HepG2 (cell line): Measurements from ENCODE around the gene GLTPD2. TPM values are rescaled to one million over a fixed set of nuclear protein-coding genes. Genes with fewer than 3 reads are reported as not detected.

Source experiments
- PAWR ChIP-seq: sonication (generic); formaldehyde crosslinking; IDR thresholded peaks from 2 replicates; pipeline ENCODE4 v1.4.0; 2020; ENCODE audit warnings: missing genetic modification reagents, mild to moderate bottlenecking, borderline replicate concordance
- SSRP1 ChIP-seq: IDR thresholded peaks from 2 replicates; pipeline ENCODE4 v1.6.1; 2016; ENCODE audit warnings: control low read depth
- TCF12 ChIP-seq, 2 experiments: fragments of 450-650 bp in 1 of 2; sonication (generic) in 1 of 2; formaldehyde crosslinking in 1 of 2; IDR thresholded peaks; 2 replicates each; pipeline versions ENCODE4 v1.6.1 to v1.8.0; 2017 to 2022; ENCODE audit warnings: antibody characterized with exemption in 1 of 2, mild to moderate bottlenecking in 1 of 2, missing genetic modification reagents in 1 of 2, moderate library complexity in 1 of 2
- XRCC5 ChIP-seq: fragments of 200-400 bp; formaldehyde crosslinking; optimal IDR thresholded peaks from 2 replicates; pipeline ENCODE3; 2017; ENCODE audit warnings: mild to moderate bottlenecking, low read length
- ZBTB3 ChIP-seq: sonication (generic); formaldehyde crosslinking; IDR thresholded peaks from 2 replicates; pipeline ENCODE4 v1.4.0; 2020; ENCODE audit warnings: low read depth, mild to moderate bottlenecking, moderate library complexity, missing genetic modification reagents, borderline replicate concordance
- ZNF33B ChIP-seq: sonication (generic); formaldehyde crosslinking; IDR thresholded peaks from 2 replicates; pipeline ENCODE4 v1.5.1; 2020; ENCODE audit warnings: mild to moderate bottlenecking, missing genetic modification reagents
- ZNF644 ChIP-seq: IDR thresholded peaks from 2 replicates; pipeline ENCODE4 v1.6.1; 2016; ENCODE audit warnings: low read depth
- ZNF713 ChIP-seq: sonication (generic); formaldehyde crosslinking; IDR thresholded peaks from 2 replicates; pipeline ENCODE4 v1.4.0; 2020; ENCODE audit warnings: mild to moderate bottlenecking, missing genetic modification reagents
- ZSCAN20 ChIP-seq: sonication (generic); formaldehyde crosslinking; IDR thresholded peaks from 2 replicates; pipeline ENCODE4 v1.4.0; 2020; ENCODE audit warnings: missing genetic modification reagents, mild to moderate bottlenecking, borderline replicate concordance
- polyA plus RNA-seq, 8 experiments: library from polyadenylated mRNA; depleted of rRNA in 3 of 8; stranded (reverse) in 7 of 8; unstranded in 1 of 8; fragments of >200 nt; fragmentation: Illumina TruSeq in 4 of 8; extraction: Trizol in 4 of 8; gene quantifications; 2 replicates each; pipeline versions ENCODE4 v1.2.1 to v1.2.3, GENCODE V29; 2011 to 2016; ENCODE audit warnings: low read depth in 4 of 8, missing spikeins in 1 of 8, mixed read lengths in 1 of 8; ENCODE audit not compliant: insufficient read depth in 1 of 8
- total RNA-seq, 5 experiments: library from RNA; depleted of rRNA; stranded (reverse); fragments of >200 nt; fragmentation: Illumina TruSeq; extraction: Trizol; gene quantifications; 2 replicates each; pipeline ENCODE4 v1.2.3, GENCODE V29; 2016; ENCODE audit warnings: low read depth in 1 of 5
- TF ChIP-seq, protein P1 (sequence below): sonication (generic); formaldehyde crosslinking; IDR thresholded peaks from 2 replicates; pipeline ENCODE4 v1.4.0; 2020; ENCODE audit warnings: mild to moderate bottlenecking, low read depth, missing genetic modification reagents
- TF ChIP-seq, protein P2 (sequence below), 2 experiments: sonication (generic) in 1 of 2; formaldehyde crosslinking in 1 of 2; IDR thresholded peaks; 2 replicates each; pipeline versions ENCODE4 v1.4.0 to v1.6.1; 2018 to 2020; ENCODE audit warnings: missing genetic modification reagents in 2 of 2, borderline replicate concordance in 1 of 2, low read depth in 1 of 2, mild to moderate bottlenecking in 1 of 2, missing biosample characterization in 1 of 2
- TF ChIP-seq, protein P3 (sequence below): sonication (generic); formaldehyde crosslinking; IDR thresholded peaks from 2 replicates; pipeline ENCODE4 v1.8.1; 2023; ENCODE audit warnings: missing genetic modification reagents, mild to moderate bottlenecking, borderline replicate concordance
- TF ChIP-seq, protein P4 (sequence below): sonication (generic); formaldehyde crosslinking; IDR thresholded peaks from 2 replicates; pipeline ENCODE4 v1.9.0; 2021; ENCODE audit warnings: missing genetic modification reagents, borderline replicate concordance
- TF ChIP-seq, protein P5 (sequence below): fragments of 450-650 bp; IDR thresholded peaks from 2 replicates; pipeline ENCODE4 v1.6.1; 2017
- TF ChIP-seq, protein P6 (sequence below): sonication (generic); formaldehyde crosslinking; IDR thresholded peaks from 2 replicates; pipeline ENCODE4 v1.4.0; 2020; ENCODE audit warnings: low read depth, mild to moderate bottlenecking, missing genetic modification reagents
- TF ChIP-seq, protein P7 (sequence below): sonication (generic); formaldehyde crosslinking; IDR thresholded peaks from 2 replicates; pipeline ENCODE4 v1.9.0; 2021; ENCODE audit warnings: missing genetic modification reagents, borderline replicate concordance

Gene GLTPD2
- total and polyA plus RNA-seq, 2 of the 13 experiments (the other 11 are each of a cell fraction or from before 2014, with no cell fraction given), result 7.5 to 12.9 TPM

DNA sequence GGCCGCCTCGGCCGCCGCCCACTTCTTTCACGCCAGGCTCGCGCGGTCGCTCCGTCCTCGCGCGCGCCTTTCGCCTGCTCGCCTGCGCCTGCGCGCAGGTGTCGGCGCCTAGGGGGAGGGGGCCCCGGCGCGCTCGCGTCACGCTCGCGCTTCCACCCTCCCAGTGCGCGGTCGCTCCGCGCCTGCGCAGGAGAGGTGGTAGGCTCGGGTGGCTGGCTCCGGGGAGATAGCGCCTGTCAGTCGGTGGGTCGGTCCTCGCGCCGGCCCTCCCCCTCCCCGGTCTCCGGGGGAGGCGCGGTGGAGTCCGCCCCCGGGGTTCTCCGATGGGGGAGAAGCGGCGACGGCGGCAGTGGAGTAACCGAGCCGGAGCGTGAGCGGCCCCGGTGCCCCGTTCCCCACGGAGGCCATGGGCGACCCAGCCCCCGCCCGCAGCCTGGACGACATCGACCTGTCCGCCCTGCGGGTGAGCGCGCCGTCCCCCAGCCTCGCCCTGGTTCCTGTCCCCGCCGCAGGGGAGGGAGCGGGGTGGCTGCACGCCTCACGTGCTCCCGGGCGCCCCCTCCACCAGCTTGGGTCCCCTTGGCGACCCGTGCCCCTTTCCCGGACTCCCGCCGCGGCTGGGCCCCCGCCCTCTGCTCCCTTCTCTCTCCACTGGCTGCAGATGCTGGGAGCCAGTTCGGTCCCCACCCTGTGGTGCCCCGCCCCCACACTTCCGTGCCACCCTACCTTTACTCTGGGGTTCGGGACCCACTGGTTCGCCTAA is 44.6 kb downstream of the GLTPD2 start, which contains the start of gene MINK1 (continued):
- TF ChIP-seq, protein P1, sequence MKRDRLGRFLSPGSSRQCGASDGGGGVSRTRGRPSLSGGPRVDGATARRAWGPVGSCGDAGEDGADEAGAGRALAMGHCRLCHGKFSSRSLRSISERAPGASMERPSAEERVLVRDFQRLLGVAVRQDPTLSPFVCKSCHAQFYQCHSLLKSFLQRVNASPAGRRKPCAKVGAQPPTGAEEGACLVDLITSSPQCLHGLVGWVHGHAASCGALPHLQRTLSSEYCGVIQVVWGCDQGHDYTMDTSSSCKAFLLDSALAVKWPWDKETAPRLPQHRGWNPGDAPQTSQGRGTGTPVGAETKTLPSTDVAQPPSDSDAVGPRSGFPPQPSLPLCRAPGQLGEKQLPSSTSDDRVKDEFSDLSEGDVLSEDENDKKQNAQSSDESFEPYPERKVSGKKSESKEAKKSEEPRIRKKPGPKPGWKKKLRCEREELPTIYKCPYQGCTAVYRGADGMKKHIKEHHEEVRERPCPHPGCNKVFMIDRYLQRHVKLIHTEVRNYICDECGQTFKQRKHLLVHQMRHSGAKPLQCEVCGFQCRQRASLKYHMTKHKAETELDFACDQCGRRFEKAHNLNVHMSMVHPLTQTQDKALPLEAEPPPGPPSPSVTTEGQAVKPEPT (CRISPR knock-in tag), result no peak
- TF ChIP-seq, protein P2, sequence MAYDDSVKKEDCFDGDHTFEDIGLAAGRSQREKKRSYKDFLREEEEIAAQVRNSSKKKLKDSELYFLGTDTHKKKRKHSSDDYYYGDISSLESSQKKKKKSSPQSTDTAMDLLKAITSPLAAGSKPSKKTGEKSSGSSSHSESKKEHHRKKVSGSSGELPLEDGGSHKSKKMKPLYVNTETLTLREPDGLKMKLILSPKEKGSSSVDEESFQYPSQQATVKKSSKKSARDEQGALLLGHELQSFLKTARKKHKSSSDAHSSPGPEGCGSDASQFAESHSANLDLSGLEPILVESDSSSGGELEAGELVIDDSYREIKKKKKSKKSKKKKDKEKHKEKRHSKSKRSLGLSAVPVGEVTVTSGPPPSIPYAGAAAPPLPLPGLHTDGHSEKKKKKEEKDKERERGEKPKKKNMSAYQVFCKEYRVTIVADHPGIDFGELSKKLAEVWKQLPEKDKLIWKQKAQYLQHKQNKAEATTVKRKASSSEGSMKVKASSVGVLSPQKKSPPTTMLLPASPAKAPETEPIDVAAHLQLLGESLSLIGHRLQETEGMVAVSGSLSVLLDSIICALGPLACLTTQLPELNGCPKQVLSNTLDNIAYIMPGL (CRISPR knock-in tag; IDR thresholded peaks at IDR 0.05; ENCODE audit: borderline replicate concordance in 1 of 2, low read depth in 1 of 2), result peak; percentile 71 to 74
- TF ChIP-seq ZBTB3 (CRISPR knock-in tag) (no peak), ZNF644 (CRISPR knock-in tag) (no peak), TCF12 (IDR thresholded peaks at IDR 0.05) (no peak), TCF12 (CRISPR knock-in tag; IDR thresholded peaks at IDR 0.05) (no peak), XRCC5 (no peak), ZSCAN20 (CRISPR knock-in tag) (0 out of 2 replicates have a peak, but pooled peaks have one; percentile 42), ZNF33B (CRISPR knock-in tag) (0 out of 2 replicates have a peak, but pooled peaks have one; percentile 23), SSRP1 (CRISPR knock-in tag) (no peak), PAWR (CRISPR knock-in tag) (0 out of 2 replicates have a peak, but pooled peaks have one; percentile 59), ZNF713 (CRISPR knock-in tag) (no peak)
- TF ChIP-seq, protein P3, sequence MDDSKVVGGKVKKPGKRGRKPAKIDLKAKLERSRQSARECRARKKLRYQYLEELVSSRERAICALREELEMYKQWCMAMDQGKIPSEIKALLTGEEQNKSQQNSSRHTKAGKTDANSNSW, result no peak
- TF ChIP-seq, protein P4, sequence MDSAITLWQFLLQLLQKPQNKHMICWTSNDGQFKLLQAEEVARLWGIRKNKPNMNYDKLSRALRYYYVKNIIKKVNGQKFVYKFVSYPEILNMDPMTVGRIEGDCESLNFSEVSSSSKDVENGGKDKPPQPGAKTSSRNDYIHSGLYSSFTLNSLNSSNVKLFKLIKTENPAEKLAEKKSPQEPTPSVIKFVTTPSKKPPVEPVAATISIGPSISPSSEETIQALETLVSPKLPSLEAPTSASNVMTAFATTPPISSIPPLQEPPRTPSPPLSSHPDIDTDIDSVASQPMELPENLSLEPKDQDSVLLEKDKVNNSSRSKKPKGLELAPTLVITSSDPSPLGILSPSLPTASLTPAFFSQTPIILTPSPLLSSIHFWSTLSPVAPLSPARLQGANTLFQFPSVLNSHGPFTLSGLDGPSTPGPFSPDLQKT, result no peak
- TF ChIP-seq, protein P5, sequence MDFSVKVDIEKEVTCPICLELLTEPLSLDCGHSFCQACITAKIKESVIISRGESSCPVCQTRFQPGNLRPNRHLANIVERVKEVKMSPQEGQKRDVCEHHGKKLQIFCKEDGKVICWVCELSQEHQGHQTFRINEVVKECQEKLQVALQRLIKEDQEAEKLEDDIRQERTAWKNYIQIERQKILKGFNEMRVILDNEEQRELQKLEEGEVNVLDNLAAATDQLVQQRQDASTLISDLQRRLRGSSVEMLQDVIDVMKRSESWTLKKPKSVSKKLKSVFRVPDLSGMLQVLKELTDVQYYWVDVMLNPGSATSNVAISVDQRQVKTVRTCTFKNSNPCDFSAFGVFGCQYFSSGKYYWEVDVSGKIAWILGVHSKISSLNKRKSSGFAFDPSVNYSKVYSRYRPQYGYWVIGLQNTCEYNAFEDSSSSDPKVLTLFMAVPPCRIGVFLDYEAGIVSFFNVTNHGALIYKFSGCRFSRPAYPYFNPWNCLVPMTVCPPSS, result no peak
- TF ChIP-seq, protein P6, sequence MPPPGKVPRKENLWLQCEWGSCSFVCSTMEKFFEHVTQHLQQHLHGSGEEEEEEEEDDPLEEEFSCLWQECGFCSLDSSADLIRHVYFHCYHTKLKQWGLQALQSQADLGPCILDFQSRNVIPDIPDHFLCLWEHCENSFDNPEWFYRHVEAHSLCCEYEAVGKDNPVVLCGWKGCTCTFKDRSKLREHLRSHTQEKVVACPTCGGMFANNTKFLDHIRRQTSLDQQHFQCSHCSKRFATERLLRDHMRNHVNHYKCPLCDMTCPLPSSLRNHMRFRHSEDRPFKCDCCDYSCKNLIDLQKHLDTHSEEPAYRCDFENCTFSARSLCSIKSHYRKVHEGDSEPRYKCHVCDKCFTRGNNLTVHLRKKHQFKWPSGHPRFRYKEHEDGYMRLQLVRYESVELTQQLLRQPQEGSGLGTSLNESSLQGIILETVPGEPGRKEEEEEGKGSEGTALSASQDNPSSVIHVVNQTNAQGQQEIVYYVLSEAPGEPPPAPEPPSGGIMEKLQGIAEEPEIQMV (CRISPR knock-in tag), result no peak
- TF ChIP-seq, protein P7, sequence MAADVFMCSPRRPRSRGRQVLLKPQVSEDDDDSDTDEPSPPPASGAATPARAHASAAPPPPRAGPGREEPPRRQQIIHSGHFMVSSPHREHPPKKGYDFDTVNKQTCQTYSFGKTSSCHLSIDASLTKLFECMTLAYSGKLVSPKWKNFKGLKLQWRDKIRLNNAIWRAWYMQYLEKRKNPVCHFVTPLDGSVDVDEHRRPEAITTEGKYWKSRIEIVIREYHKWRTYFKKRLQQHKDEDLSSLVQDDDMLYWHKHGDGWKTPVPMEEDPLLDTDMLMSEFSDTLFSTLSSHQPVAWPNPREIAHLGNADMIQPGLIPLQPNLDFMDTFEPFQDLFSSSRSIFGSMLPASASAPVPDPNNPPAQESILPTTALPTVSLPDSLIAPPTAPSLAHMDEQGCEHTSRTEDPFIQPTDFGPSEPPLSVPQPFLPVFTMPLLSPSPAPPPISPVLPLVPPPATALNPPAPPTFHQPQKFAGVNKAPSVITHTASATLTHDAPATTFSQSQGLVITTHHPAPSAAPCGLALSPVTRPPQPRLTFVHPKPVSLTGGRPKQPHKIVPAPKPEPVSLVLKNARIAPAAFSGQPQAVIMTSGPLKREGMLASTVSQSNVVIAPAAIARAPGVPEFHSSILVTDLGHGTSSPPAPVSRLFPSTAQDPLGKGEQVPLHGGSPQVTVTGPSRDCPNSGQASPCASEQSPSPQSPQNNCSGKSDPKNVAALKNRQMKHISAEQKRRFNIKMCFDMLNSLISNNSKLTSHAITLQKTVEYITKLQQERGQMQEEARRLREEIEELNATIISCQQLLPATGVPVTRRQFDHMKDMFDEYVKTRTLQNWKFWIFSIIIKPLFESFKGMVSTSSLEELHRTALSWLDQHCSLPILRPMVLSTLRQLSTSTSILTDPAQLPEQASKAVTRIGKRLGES (CRISPR knock-in tag), result no peak
